Medulla oblongata (tissue), 1 donor: ENCODE results near the gene LRRC4C.
"Not testable (repeated sequence)": the region's sequence is repeated elsewhere in the genome, so short reads cannot be mapped to it uniquely, and the experiment has no call there.

Experiments
- DNase-seq: peaks from one replicate; pipeline ENCODE4 v3.0.0-alpha.2; 2015; ENCODE audit errors: extremely low spot score

The LRRC4C gene

GRCh38 chr11:41020259-41020658 lies 439.2 kb downstream of the LRRC4C start:
- DNase-seq: no peak

GRCh38 chr11:41019666-41020065 lies 439.8 kb downstream of the LRRC4C start:
- not testable (repeated sequence) for DNase-seq

DNA sequence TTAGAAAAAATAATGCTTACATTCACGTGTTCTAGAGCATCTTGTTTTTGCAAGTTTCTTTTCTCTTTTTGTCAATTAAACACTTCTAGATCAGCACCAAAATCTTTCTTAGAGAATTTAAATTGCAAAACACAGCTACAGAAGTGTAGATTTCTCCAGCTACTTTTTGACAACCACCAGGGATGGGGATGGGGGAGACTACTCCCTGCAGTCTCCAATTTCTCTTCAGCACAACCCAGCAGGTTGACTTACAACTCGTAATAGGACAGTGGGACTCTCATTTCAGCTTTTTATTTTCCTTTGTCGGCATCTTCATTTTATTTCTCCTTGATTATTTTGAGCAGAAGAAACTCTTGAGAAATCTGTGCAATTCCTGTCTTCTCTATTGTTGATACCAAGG lies 441.2 kb downstream of the LRRC4C start:
- no peak for DNase-seq

GRCh38 chr11:41010361-41011050 lies 448.9 kb downstream of the LRRC4C start:
- DNase-seq: no peak

GRCh38 chr11:41005986-41006385 lies 453.5 kb downstream of the LRRC4C start:
- DNase-seq: no peak

GRCh38 chr11:41003339-41004282 lies 455.8 kb downstream of the LRRC4C start:
- peak; percentile 3 for DNase-seq

GRCh38 chr11:40998920-40999319 lies 460.5 kb downstream of the LRRC4C start:
- DNase-seq: no peak

DNA sequence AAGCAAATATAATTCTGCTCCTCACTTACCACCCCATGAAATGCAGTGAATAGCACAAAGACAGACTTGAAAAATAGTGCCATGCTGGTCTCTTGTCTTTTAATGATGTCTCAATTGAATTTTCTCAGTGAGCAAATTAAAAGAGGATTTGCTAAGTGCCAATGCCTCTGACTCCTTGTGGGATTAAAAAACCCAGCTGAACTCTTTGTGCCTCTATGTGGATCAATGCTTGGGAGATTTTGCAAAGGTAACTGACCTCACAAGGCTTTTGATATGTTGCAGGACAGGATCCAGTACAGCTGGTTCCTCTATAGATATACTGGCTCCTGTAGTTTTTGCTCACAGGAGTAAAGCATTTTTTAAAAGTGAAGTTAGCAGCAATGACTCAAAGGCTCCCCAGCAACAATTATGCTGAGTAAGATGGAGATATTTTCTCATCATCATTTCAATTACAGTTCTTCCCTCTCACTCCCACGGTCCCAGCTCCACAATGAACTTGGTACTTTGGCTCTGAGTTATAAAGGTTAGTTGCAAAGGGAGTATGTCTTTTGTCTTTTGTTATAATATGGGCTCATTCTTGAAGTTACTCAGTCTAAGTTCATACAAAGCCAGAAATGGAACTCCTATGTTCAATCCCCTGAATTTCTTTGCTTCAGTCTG lies 471.5 kb downstream of the LRRC4C start:
- no peak for DNase-seq

DNA sequence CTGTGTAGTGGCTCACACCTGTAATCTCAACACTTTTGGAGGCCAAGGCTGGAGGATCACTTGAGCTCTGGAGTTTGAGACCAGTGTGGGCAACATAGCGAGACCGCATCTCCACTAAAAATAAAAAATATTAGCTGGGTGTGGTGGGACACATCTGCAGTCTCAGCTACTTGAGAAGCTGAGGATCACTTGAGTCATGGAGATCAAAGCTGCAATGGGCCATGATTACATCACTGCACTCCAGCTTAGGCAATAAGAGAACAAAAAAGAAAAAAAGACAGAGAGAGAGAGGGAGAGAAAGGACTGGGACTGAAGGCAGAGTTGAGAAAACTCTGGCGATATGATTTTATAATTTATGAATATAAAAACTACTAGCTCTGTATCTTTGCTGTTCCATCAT lies 473.1 kb downstream of the LRRC4C start:
- DNase-seq: no peak

DNA sequence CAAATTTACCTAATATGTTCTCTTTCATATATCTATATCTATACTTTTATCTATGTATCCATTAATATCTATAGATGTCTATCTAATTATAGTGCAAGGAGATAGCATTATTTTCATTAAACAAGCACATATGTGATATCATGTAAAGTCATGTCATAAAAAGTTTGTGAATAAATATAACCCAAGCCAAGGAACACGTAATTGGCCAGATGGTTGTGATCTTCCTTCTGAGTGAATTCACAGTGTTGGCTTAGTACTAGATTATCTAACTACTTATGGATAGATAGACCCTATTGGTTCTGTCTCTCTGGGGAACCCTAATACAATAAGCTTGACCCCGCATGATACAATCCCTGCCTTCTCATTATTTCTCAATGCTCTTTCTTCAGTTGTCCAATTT lies 484.4 kb downstream of the LRRC4C start:
- no peak for DNase-seq

- no peak for DNase-seq
Observed at GRCh38 chr11:40974186-40974795, 485.2 kb downstream of the LRRC4C start.

DNA sequence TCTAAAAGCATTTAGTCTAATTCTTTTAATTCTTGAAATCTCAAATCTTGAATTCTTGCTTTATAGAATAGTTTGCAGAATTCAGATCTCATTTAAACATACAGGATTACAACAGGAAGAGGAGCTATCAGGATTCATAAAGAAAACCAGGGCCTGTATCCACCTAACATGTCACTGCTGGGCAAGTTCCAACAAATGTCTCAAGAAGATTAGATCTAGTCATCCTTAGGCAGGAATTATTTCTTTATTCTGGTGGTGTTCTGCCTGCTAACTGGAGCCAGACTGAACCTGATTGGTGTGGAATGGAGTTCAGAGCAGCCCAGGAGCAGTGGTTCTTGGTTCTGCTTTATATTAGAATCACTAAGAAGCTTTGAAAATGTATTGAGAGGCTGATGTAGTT lies 500.7 kb downstream of the LRRC4C start:
- DNase-seq: no peak

DNA sequence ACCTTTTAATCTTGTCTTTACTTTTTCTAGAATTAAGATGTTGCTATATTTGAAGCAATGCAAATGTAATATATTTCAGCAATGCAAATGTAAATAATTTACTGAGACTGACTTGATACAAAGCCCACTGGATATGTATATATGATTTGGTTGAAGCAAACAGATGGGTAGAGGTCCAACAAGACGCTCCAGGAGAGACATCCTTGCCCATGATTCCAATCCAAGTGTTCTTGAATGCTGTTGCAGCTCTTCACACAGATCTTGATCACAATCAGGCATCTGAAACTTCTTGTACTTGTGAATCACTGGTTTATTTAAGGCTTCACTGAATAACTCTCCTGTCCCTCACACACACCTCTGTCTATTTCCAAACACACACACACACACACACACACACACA lies 507.0 kb downstream of the LRRC4C start:
- DNase-seq: no peak

DNA sequence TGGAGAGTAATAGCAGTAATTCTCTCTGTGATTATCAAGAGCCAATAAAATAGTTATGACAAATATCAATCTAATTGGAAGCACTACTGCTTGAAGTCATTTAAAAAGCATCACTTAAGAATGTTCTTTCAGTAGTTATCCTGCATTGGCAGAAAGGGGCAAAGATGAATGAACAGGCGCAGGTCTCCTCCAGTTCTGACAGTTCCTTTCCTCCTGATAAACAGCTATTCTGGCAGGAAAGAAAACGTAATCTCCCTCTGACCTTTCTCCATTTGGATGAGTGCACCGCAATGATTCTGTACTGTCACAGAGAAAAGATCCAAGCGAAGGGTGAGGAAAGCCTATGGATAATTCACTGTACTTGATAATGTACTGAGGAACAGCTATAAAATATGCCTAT lies 521.5 kb downstream of the LRRC4C start:
- DNase-seq: no peak

DNA sequence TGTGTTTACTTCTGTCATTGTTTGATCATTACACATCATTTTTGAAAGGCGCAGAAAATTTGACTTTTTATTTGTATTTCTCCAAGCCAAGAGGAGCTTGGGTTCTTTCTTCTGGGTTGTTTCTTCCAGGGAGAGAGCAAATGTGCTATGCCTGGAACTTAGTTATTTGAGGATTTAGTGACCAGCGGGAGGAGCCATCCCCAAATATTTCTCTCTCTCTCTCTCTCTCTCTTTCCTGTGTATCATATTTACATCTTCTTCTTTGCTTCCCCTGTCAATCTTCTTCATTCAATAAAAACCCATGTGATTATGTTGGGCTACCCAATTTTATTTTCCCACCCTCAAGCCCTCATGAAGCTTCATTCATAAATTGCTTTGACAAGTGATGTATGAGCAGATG lies 534.5 kb downstream of the LRRC4C start:
- DNase-seq: no peak

DNA sequence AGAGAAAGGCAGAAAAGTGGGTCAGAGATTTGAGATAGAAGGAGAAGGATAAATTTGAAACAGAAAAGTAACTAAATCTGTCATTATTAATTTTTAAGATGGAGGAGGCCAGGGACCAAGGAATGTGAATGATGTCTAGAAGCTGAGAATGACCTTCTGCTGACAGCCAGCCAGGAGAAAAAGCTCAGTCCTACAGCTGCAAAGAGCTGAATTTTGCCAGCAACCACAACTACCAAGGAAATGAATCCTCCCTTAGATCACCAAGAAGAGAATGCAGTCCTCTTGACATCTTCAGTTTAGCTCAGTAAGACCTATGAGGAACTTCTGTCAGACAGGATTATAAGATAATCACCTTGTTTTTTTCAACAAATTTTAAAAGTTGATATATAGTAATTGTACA lies 538.2 kb downstream of the LRRC4C start:
- no peak for DNase-seq

- not testable (repeated sequence) for DNase-seq
Observed at GRCh38 chr11:40910774-40911173, 548.7 kb downstream of the LRRC4C start.

DNA sequence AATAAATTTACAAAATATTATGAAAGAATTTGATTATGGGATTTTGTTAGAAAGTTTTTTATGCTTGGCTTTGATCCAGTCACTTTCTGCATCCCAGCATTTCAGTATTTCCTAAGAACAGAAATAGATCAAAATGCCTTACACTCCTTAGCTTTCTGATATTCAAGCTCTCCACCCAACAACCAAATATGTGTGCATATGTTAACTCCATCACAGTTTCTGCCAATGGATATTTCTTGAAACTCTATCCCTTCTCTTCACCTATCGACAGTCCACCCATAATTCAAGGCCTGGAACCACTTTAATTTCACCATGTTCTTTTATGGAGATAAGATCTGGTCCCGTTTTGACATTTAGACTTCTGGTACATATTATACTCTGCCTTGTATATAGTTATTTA lies 565.0 kb downstream of the LRRC4C start:
- no peak for DNase-seq

DNA sequence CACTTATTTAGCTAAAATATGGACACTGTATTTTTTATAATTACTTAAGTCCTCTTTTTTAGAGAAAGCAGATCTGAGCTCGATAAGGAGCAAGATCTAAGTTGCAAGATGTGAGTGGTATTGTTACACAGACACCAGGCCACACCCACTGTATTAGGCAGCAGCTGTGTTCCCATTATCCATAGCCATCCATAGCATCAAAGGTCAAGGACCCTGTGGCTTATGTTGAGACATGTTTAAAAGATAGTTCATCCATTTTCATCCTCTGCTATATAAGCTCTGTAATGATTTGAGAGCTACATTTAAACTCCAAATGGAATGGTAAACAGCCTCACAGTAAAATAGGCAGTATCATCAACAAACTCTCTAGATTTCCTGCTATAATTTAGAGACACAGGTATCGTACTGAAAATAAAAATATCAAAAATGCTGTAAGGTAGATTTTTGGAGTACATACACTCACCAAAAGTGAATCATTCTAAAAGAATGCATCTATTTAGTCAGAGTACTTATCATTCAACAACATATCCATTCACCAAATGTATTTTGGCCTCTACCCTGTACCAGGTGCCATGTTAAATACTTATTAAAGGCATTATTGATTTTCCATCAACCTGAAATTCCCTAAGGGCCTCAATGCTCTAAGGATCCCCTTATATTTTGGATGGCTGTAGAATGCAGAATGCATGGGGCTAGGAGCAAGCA lies 574.0 kb downstream of the LRRC4C start:
- DNase-seq: no peak

DNA sequence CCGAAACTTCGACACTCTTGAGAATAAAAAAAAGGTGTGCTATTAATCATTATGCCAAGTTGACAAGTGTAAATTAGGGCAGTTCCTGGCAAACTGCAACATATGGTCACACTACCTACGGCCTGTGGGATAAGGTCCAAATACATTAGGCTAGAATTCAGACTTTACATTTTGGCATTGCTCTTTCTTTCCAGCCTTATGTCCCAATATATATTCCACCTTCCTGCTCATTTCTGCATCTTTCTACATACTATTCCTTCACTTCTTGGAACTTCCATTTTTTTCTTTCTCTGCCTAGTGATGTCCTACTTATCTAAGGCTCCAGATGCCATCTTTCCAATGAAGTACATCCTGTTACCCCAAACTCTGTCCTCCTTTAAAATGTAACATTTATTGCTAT lies 577.2 kb downstream of the LRRC4C start:
- no peak for DNase-seq

DNA sequence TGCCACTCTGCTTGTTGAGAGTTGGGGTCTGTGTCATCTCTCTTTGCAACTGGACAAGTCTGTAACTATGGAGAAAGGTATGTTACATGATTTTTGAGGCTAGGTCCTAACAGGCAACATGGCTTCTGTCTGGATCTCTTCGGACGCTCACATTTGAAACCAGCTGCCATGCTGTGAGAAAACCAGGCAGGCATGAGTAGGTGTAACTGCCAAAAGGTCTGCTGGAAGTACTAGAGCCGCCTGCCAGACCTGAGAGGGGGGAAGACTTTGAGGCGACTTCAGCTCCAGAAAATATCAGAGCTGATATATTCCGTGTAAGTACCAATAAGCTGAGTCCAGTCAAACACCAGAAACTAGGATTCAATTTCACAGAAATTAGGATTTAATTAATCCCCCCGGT lies 579.5 kb downstream of the LRRC4C start:
- DNase-seq: no peak

DNA sequence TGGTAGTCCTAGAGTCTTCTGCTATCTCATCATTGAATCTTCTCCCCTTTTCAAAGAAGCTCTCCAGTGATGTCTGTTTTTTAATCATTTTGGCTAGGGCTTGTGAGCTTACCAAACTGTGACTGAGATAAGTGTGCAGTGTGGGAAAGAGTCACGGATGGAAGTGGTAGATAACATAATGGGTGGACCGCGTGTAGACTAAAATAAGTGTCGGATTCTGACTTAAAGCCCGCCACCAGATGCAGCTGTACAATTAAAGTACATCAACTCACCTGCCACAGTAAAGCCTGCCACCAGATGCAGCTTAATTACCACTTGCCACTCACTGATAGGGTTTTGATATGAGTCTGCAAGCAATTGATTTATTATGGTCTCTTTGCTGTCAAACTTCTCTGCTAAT lies 581.5 kb downstream of the LRRC4C start:
- no peak for DNase-seq
